ENCODE data around the gene TEX101. TPM values are rescaled to one million over a fixed set of nuclear protein-coding genes. Genes with fewer than 3 reads are reported as not detected.
A peak's percentile ranks its signal among the peaks of the same experiment; 100 is the strongest.
"Not testable (repeated sequence)": the region's sequence is repeated elsewhere in the genome, so short reads cannot be mapped to it uniquely, and the experiment has no call there.

Gene TEX101
- total RNA-seq, 1 donor from 2014 or later, result not detected

DNA sequence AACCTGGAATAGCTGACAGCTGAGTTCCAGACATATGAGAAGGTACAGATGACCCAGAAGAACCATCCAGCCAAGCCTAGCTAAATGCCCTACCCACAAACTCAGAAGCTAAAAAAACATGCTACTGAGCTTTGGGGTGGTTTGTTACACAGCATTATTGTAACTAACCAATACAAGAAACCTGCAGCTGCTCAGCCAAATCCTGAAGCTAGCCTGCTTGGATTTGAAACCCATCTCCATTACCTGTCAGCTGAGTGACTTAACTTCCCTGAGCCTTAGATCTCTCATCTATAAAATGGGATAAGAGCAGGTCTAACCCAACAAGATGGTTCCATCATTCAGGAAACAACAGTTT lies 25.0 kb downstream of the TEX101 start:
- no peak for DNase-seq (ENCODE audit: low spot score in 2 of 2, unreplicated experiment in 2 of 2)
- Mint-ChIP-seq H3K36me3 (no peaks in the 10 kb centered on the region), H3K4me1 (no peaks in the 10 kb centered on the region), H3K4me3 (no peak overlapping the region), H3K27ac (no peak overlapping the region), H3K9me3 (no peaks in the 10 kb centered on the region), H3K27me3 (ENCODE audit: low read depth) (peaks cover 25% of the 10 kb centered on the region)
- TF ChIP-seq, protein P1, sequence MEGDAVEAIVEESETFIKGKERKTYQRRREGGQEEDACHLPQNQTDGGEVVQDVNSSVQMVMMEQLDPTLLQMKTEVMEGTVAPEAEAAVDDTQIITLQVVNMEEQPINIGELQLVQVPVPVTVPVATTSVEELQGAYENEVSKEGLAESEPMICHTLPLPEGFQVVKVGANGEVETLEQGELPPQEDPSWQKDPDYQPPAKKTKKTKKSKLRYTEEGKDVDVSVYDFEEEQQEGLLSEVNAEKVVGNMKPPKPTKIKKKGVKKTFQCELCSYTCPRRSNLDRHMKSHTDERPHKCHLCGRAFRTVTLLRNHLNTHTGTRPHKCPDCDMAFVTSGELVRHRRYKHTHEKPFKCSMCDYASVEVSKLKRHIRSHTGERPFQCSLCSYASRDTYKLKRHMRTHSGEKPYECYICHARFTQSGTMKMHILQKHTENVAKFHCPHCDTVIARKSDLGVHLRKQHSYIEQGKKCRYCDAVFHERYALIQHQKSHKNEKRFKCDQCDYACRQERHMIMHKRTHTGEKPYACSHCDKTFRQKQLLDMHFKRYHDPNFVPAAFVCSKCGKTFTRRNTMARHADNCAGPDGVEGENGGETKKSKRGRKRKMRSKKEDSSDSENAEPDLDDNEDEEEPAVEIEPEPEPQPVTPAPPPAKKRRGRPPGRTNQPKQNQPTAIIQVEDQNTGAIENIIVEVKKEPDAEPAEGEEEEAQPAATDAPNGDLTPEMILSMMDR (IDR thresholded peaks at IDR 0.05; ENCODE audit: unreplicated experiment), result no peak

DNA sequence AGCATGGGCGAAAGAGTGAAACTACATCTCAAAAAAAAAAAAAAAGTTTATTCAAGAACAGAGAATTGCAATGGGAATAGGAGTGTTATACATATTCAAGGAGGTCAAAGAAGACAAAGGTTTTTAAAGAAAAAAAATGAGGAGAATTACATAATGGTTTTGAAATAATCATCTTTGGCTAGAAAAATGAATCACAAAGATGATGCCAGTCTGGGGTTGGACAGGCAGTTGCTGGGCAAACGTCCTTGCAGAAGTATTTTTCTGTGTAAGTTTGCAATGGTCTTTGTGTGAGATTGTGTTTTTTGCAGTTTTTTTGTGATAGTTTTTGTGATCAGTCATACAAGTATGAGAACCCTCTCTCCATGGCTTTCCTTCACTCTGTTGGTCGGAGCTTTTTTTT lies 27.0 kb downstream of the TEX101 start:
- H3K4me3 Mint-ChIP-seq, result no peak overlapping the region
- H3K27ac Mint-ChIP-seq, result no peak overlapping the region
- DNase-seq (ENCODE audit: low spot score in 2 of 2, unreplicated experiment in 2 of 2), result no peak
- H3K4me1 Mint-ChIP-seq, result no peaks in the 10 kb centered on the region
- no peaks in the 10 kb centered on the region for H3K36me3 Mint-ChIP-seq
- TF ChIP-seq, protein P1 (IDR thresholded peaks at IDR 0.05; ENCODE audit: unreplicated experiment), result no peak
- H3K9me3 Mint-ChIP-seq, result no peaks in the 10 kb centered on the region
- peaks cover 27% of the 10 kb centered on the region for H3K27me3 Mint-ChIP-seq (ENCODE audit: low read depth)

DNA sequence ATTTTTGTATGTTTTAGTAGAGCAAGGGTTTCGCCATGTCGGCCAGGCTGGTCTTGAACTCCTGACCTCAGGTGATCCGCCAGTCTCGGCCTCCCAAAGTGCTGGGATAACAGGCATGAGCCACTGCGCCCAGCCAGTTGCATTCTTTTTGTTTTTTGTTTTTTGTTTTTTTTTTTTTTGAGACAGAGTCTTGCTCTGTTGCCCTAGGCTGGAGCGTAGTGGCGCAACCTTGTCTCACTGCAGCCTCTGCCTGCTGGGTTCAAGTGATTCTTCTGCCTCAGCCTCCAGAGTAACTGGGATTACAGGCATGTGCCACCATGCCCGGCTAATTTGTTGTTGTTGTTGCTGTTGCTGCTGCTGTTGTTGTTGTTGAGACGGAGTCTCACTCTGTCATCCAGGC lies 29.4 kb downstream of the TEX101 start:
- not testable (repeated sequence) for H3K9me3 Mint-ChIP-seq; DNase-seq (ENCODE audit: low spot score in 2 of 2, unreplicated experiment in 2 of 2); H3K27ac Mint-ChIP-seq; H3K4me3 Mint-ChIP-seq; H3K4me1 Mint-ChIP-seq; H3K36me3 Mint-ChIP-seq
- H3K27me3 Mint-ChIP-seq (ENCODE audit: low read depth), result peaks cover 30% of the 10 kb centered on the region

DNA sequence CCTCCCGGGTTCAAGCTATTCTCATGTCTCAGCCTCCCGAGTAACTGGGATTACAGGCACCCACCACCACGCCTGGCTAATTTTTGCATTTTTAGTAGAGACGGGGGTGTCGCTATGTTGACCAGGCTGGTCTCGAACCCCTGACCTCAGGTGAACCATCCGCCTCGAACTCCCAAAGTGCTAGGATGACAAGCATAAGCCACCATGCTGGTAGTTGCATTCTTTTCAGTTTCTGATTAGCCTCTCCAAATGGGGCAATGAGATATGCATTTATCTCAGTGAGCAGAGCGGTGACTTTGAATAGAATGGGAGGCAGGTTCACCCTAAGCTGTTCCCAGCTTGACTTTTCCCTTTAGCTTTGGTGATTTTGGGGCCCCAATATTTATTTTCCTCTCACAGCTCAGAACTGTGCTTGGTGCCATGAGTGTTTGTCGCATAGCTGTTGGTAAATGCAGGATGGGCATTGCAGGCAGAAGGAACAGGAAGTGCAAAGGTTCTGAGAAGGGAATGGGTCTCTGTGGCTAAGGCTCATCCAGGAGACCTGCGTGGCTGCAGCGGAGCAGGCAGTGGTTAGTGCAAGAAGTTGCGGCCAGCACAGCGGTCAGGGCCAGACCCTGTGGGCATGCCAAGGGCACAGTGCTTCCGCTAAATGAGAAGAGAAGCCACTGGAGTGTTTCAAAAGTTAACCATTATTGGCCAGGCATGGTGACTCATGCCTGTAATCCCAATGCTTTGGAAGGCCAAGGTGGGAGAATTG lies 30.0 kb downstream of the TEX101 start:
- TF ChIP-seq, protein P1 (IDR thresholded peaks at IDR 0.05; ENCODE audit: unreplicated experiment), result no peak
- Mint-ChIP-seq H3K4me1 (no peaks in the 10 kb centered on the region), H3K27ac (no peak overlapping the region), H3K27me3 (ENCODE audit: low read depth) (peaks cover 30% of the 10 kb centered on the region), H3K36me3 (no peaks in the 10 kb centered on the region), H3K9me3 (no peaks in the 10 kb centered on the region), H3K4me3 (no peak overlapping the region)
- DNase-seq (ENCODE audit: low spot score in 2 of 2, unreplicated experiment in 2 of 2), result no peak

DNA sequence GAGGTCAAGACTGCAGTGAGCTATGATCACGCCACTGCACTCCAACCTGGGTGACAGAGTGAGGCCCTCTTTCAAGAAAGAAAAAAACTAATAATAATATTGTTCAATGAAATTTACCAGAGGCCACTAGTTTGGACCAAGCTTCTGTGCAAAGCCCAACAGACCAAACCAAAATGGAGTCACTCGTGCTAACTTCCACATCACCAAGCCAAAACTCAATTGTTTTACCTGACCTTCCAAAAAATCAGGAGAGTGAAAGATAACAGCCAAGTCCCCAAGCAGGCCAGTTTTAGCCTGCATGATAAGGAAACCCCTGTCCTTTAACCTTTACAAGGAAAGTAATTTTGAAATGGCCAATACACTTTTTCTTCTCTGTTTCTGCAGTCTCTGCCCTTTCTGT lies 30.7 kb downstream of the TEX101 start:
- Mint-ChIP-seq H3K27ac (no peak overlapping the region), H3K4me3 (no peak overlapping the region), H3K27me3 (ENCODE audit: low read depth) (peaks cover 30% of the 10 kb centered on the region), H3K36me3 (no peaks in the 10 kb centered on the region), H3K4me1 (no peaks in the 10 kb centered on the region), H3K9me3 (no peaks in the 10 kb centered on the region)
- TF ChIP-seq, protein P1 (IDR thresholded peaks at IDR 0.05; ENCODE audit: unreplicated experiment), result no peak
- DNase-seq (ENCODE audit: low spot score in 2 of 2, unreplicated experiment in 2 of 2), result no peak

DNA sequence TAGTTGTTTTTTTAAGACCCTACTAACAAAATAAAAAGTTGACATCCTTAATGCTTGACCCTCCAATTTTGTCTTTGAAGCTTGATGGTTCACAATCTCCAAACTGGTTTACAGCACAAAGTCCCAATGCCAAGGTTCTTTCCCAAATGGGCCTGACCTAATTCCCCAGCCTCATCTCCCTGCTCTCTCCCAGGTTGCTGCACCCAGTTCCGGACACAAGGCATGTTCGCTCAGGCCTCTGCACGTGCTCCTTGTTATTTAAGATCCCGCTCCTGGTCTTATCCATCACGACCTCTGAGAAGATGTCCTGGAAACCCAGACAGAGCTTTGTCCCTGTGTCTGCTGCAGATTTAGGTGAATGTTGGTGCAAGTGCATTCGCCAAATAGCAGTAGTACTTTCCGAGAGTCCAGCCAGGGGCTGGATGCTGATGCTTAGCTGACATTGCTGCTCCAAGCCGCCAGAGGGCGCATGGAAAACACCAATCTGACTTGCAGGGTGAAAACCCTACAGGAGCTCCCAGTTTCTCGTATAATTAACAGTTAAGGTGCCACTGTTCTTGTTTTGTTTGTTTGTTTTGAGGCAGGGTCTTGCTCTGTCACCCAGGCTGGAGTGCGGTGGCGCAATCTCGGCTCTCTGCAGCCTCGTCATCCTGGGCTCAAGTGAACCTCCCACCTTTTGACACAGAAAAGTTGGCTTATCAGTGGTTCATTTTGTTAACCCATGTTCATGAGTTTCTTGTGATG lies 32.2 kb downstream of the TEX101 start:
- Mint-ChIP-seq H3K9me3 (no peaks in the 10 kb centered on the region), H3K36me3 (no peaks in the 10 kb centered on the region), H3K4me3 (no peak overlapping the region), H3K27ac (no peak overlapping the region), H3K4me1 (no peaks in the 10 kb centered on the region), H3K27me3 (ENCODE audit: low read depth) (peaks cover 21% of the 10 kb centered on the region)
- DNase-seq (ENCODE audit: low spot score in 2 of 2, unreplicated experiment in 2 of 2), result peak; percentile 60 to 82
- TF ChIP-seq, protein P1 (IDR thresholded peaks at IDR 0.05; ENCODE audit: unreplicated experiment), result peak; percentile 97

Data from mesothelial cell of epicardium (in vitro differentiated cells).